HepG2 (cell line): ENCODE results near the gene SDC1. TPM values are rescaled to one million over a fixed set of nuclear protein-coding genes. Genes with fewer than 3 reads are reported as not detected.

Experiments used
- FOXP1 ChIP-seq, 2 experiments: fragments of 450-650 bp in 1 of 2; IDR thresholded peaks; 2 replicates each; pipeline ENCODE4 v1.6.1; 2017 to 2018; ENCODE audit warnings: antibody characterized with exemption in 1 of 2
- MED13 ChIP-seq: sonication (generic); formaldehyde crosslinking; IDR thresholded peaks from 2 replicates; pipeline ENCODE4 v1.5.0; 2020; ENCODE audit warnings: missing genetic modification reagents
- MIER2 ChIP-seq: IDR thresholded peaks from 2 replicates; pipeline ENCODE4 v1.6.1; 2016; ENCODE audit warnings: missing biosample characterization, missing genetic modification reagents
- NKX3-1 ChIP-seq: sonication (generic); formaldehyde crosslinking; IDR thresholded peaks from 2 replicates; pipeline ENCODE4 v1.5.0; 2020; ENCODE audit warnings: missing genetic modification reagents
- NONO ChIP-seq, 2 experiments: fragments of 450-650 bp in 1 of 2; sonication (generic) in 1 of 2; formaldehyde crosslinking in 1 of 2; IDR thresholded peaks in 1 of 2; conservative IDR thresholded peaks in 1 of 2; 2 replicates each; pipeline versions ENCODE4 v1.6.1 to v1.8.0; 2017 to 2022; ENCODE audit warnings: mild to moderate bottlenecking in 1 of 2, missing genetic modification reagents in 1 of 2, moderate library complexity in 1 of 2
- SAFB2 ChIP-seq: sonication (generic); formaldehyde crosslinking; IDR thresholded peaks from 2 replicates; pipeline ENCODE4 v1.5.1; 2020; ENCODE audit warnings: missing genetic modification reagents, low read depth, mild to moderate bottlenecking, borderline replicate concordance
- SAP130 ChIP-seq: IDR thresholded peaks from 2 replicates; pipeline ENCODE4 v1.6.1; 2016; ENCODE audit warnings: low read depth
- TOE1 ChIP-seq: sonication (generic); formaldehyde crosslinking; IDR thresholded peaks from 2 replicates; pipeline ENCODE4 v1.4.0; 2020; ENCODE audit warnings: mild to moderate bottlenecking, missing genetic modification reagents
- ZMYM3 ChIP-seq: sonication (generic); formaldehyde crosslinking; IDR thresholded peaks from 2 replicates; pipeline ENCODE4 v1.5.1; 2020; ENCODE audit warnings: mild to moderate bottlenecking, missing genetic modification reagents
- ZNF142 ChIP-seq: sonication (generic); formaldehyde crosslinking; IDR thresholded peaks from 2 replicates; pipeline ENCODE4 v1.4.0; 2020; ENCODE audit warnings: missing genetic modification reagents
- ZNF496 ChIP-seq: sonication (generic); formaldehyde crosslinking; IDR thresholded peaks from 2 replicates; pipeline ENCODE4 v1.8.1; 2023; ENCODE audit warnings: mild to moderate bottlenecking, moderate library complexity, missing genetic modification reagents; ENCODE audit not compliant: insufficient replicate concordance
- ZNF552 ChIP-seq: sonication (generic); formaldehyde crosslinking; IDR thresholded peaks from 2 replicates; pipeline ENCODE4 v1.9.0; 2022; ENCODE audit warnings: missing genetic modification reagents, mild to moderate bottlenecking, borderline replicate concordance
- ZNF609 ChIP-seq: sonication (generic); formaldehyde crosslinking; IDR thresholded peaks from 2 replicates; pipeline ENCODE4 v1.4.0; 2020; ENCODE audit warnings: mild to moderate bottlenecking, missing genetic modification reagents, borderline replicate concordance
- ZNF710 ChIP-seq: sonication (generic); formaldehyde crosslinking; IDR thresholded peaks from 2 replicates; pipeline ENCODE4 v1.5.0; 2020; ENCODE audit warnings: mild to moderate bottlenecking, missing genetic modification reagents, borderline replicate concordance
- ZNF772 ChIP-seq: sonication (generic); formaldehyde crosslinking; IDR thresholded peaks from 2 replicates; pipeline ENCODE4 v1.5.0; 2020; ENCODE audit warnings: mild to moderate bottlenecking, missing genetic modification reagents
- polyA plus RNA-seq, 8 experiments: library from polyadenylated mRNA; depleted of rRNA in 3 of 8; stranded (reverse) in 7 of 8; unstranded in 1 of 8; fragments of >200 nt; fragmentation: Illumina TruSeq in 4 of 8; extraction: Trizol in 4 of 8; gene quantifications; 2 replicates each; pipeline versions ENCODE4 v1.2.1 to v1.2.3, GENCODE V29; 2011 to 2016; ENCODE audit warnings: low read depth in 4 of 8, missing spikeins in 1 of 8, mixed read lengths in 1 of 8; ENCODE audit not compliant: insufficient read depth in 1 of 8
- total RNA-seq, 5 experiments: library from RNA; depleted of rRNA; stranded (reverse); fragments of >200 nt; fragmentation: Illumina TruSeq; extraction: Trizol; gene quantifications; 2 replicates each; pipeline ENCODE4 v1.2.3, GENCODE V29; 2016; ENCODE audit warnings: low read depth in 1 of 5

Gene SDC1
- total and polyA plus RNA-seq, 2 of the 13 experiments (the other 11 are each of a cell fraction or from before 2014, with no cell fraction given) = 108 to 119 TPM

GRCh38 chr2:20213651-20214565, 11.0 kb downstream of the SDC1 start (continued):
- no peak; the same call in 1 of the 2 replicates for TF ChIP-seq ZNF552 (CRISPR knock-in tag)
- TF ChIP-seq MED13 (CRISPR knock-in tag) = 0 out of 2 replicates have a peak, but pooled peaks have one; percentile 23
- peak; percentile 80 for TF ChIP-seq ZMYM3 (CRISPR knock-in tag)
- peak; percentile 68; the same call in 1 of the 2 replicates for TF ChIP-seq ZNF772
- TF ChIP-seq ZNF142 = peak; percentile 43; the same call in 1 of the 2 replicates
- no peak for TF ChIP-seq ZNF496 (CRISPR knock-in tag)
- TF ChIP-seq NKX3-1 (CRISPR knock-in tag) = 0 out of 2 replicates have a peak, but pooled peaks have one; percentile 38
- peak; percentile 40; the same call in 1 of the 2 replicates for TF ChIP-seq SAFB2
- TF ChIP-seq TOE1 (CRISPR knock-in tag) = no peak
- TF ChIP-seq SAP130 = peak; percentile 78
- TF ChIP-seq ZNF710 (CRISPR knock-in tag) = peak; percentile 80
- TF ChIP-seq NONO (IDR thresholded peaks at IDR 0.05) = no peak
- TF ChIP-seq NONO (CRISPR knock-in tag; conservative IDR thresholded peaks at IDR 0.05) = peak; percentile 97
- peak; percentile 87 for TF ChIP-seq ZNF609
- no peak for TF ChIP-seq FOXP1 (IDR thresholded peaks at IDR 0.05)
- peak; percentile 70 for TF ChIP-seq FOXP1 (CRISPR knock-in tag; IDR thresholded peaks at IDR 0.05)
- peak; percentile 56 for TF ChIP-seq MIER2 (CRISPR knock-in tag)
